Measurements from ENCODE around the gene STX3. TPM values are rescaled to one million over a fixed set of nuclear protein-coding genes. Genes with fewer than 3 reads are reported as not detected.

The STX3 gene
- total RNA-seq, 1 experiment from 2014 or later = 20.4 TPM

DNA sequence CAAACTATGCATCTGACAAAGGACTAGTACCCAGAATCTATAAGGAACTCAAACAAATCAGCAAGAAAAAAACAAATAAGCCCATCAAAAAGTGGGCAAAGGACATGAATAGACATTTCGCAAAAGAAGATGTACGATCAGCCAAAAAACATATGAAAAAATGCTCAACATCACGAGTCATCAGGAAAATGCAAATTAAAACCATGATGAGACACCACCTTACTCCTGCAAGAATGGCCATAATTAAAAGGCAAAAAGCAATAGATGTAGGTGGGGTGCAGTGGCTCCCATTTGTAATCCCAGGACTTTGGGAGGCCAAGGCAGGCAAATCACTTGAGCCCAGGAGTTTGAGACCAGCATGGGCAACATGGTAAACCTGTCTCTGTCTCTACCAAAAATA lies 31.1 kb upstream of the STX3 start:
- Histone ChIP-seq H3K27me3 (ENCODE audit: insufficient read depth, low read length) (no peaks in the 10 kb centered on the region), H3K4me2 (ENCODE audit: low read length) (no peak overlapping the region), H3K36me3 (ENCODE audit: control insufficient read depth in 1 of 2, insufficient read depth in 2 of 2, low read length in 2 of 2) (no peaks in the 10 kb centered on the region), H3K4me3 (replicated peaks in 1 of 2; ENCODE audit: low read depth in 1 of 2, low read length in 2 of 2) (no peak overlapping the region), H4K20me1 (ENCODE audit: insufficient read depth) (no peaks in the 10 kb centered on the region), H3K9ac (ENCODE audit: low read length) (no peak overlapping the region), H3K4me1 (ENCODE audit: control insufficient read depth in 1 of 2, insufficient read depth in 2 of 2, low read length in 2 of 2) (peaks cover 0 to 6% of the 10 kb centered on the region in 2 experiments; a peak in 2 of 4 replicates), H2AFZ (ENCODE audit: low read depth, low read length, poor library complexity, severe bottlenecking) (no peak overlapping the region), H3K27ac (ENCODE audit: low read depth, low read length) (no peak overlapping the region), H3K9me2 (ENCODE audit: insufficient read depth) (no peaks in the 10 kb centered on the region), H3K9me3 (ENCODE audit: control insufficient read depth in 1 of 2, insufficient read depth in 1 of 2, low read depth in 1 of 2, low read length in 2 of 2) (no peaks in the 10 kb centered on the region), H3K79me2 (ENCODE audit: insufficient read depth, low read length) (no peaks in the 10 kb centered on the region)
- ChIA-PET CTCF (no interaction called here), POLR2A (no interaction called here), RAD21 (ENCODE audit: low non-redundant PET in 1 of 2, low total read pairs in 2 of 2, uncharacterized antibody in 2 of 2, unreplicated experiment in 2 of 2) (no interaction called here)
- TF ChIP-seq POLR2AphosphoS5 (IDR thresholded peaks at IDR 0.05; ENCODE audit: low read depth, low read length) (no peak), SP1 (IDR thresholded peaks at IDR 0.05; ENCODE audit: low read depth) (no peak), TCF7L2 (IDR thresholded peaks at IDR 0.05; ENCODE audit: borderline replicate concordance, extremely low read depth, insufficient read depth, insufficient read length) (no peak), JUND (IDR thresholded peaks at IDR 0.05) (no peak), CBX3 (IDR thresholded peaks at IDR 0.05; ENCODE audit: low read depth) (no peak)
- TF ChIP-seq, protein P1, sequence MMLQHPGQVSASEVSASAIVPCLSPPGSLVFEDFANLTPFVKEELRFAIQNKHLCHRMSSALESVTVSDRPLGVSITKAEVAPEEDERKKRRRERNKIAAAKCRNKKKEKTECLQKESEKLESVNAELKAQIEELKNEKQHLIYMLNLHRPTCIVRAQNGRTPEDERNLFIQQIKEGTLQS (IDR thresholded peaks at IDR 0.05) = no peak
- TF ChIP-seq, protein P2, sequence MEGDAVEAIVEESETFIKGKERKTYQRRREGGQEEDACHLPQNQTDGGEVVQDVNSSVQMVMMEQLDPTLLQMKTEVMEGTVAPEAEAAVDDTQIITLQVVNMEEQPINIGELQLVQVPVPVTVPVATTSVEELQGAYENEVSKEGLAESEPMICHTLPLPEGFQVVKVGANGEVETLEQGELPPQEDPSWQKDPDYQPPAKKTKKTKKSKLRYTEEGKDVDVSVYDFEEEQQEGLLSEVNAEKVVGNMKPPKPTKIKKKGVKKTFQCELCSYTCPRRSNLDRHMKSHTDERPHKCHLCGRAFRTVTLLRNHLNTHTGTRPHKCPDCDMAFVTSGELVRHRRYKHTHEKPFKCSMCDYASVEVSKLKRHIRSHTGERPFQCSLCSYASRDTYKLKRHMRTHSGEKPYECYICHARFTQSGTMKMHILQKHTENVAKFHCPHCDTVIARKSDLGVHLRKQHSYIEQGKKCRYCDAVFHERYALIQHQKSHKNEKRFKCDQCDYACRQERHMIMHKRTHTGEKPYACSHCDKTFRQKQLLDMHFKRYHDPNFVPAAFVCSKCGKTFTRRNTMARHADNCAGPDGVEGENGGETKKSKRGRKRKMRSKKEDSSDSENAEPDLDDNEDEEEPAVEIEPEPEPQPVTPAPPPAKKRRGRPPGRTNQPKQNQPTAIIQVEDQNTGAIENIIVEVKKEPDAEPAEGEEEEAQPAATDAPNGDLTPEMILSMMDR (IDR thresholded peaks at IDR 0.05 in 2 of 3, conservative IDR thresholded peaks at IDR 0.05 in 1 of 3; ENCODE audit: borderline replicate concordance in 1 of 3, insufficient read depth in 1 of 3, low read depth in 2 of 3, low read length in 2 of 3) = no peak
- TF ChIP-seq, protein P3, sequence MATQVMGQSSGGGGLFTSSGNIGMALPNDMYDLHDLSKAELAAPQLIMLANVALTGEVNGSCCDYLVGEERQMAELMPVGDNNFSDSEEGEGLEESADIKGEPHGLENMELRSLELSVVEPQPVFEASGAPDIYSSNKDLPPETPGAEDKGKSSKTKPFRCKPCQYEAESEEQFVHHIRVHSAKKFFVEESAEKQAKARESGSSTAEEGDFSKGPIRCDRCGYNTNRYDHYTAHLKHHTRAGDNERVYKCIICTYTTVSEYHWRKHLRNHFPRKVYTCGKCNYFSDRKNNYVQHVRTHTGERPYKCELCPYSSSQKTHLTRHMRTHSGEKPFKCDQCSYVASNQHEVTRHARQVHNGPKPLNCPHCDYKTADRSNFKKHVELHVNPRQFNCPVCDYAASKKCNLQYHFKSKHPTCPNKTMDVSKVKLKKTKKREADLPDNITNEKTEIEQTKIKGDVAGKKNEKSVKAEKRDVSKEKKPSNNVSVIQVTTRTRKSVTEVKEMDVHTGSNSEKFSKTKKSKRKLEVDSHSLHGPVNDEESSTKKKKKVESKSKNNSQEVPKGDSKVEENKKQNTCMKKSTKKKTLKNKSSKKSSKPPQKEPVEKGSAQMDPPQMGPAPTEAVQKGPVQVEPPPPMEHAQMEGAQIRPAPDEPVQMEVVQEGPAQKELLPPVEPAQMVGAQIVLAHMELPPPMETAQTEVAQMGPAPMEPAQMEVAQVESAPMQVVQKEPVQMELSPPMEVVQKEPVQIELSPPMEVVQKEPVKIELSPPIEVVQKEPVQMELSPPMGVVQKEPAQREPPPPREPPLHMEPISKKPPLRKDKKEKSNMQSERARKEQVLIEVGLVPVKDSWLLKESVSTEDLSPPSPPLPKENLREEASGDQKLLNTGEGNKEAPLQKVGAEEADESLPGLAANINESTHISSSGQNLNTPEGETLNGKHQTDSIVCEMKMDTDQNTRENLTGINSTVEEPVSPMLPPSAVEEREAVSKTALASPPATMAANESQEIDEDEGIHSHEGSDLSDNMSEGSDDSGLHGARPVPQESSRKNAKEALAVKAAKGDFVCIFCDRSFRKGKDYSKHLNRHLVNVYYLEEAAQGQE (IDR thresholded peaks at IDR 0.05; ENCODE audit: low read depth) = no peak
- no TSS peak for BruUV-seq (replicated peaks)
- intact Hi-C loops (cut with micrococcal nuclease) = no loop called here
- DNase-seq (ENCODE audit: low read depth, low spot score) (no peak), ATAC-seq (no peak)
